ENCODE data around the gene CMTR2.

CMTR2 gene

GRCh38 chr16:71258372-71258771, 30.8 kb downstream of the CMTR2 start:
- TF ChIP-seq, protein P1, sequence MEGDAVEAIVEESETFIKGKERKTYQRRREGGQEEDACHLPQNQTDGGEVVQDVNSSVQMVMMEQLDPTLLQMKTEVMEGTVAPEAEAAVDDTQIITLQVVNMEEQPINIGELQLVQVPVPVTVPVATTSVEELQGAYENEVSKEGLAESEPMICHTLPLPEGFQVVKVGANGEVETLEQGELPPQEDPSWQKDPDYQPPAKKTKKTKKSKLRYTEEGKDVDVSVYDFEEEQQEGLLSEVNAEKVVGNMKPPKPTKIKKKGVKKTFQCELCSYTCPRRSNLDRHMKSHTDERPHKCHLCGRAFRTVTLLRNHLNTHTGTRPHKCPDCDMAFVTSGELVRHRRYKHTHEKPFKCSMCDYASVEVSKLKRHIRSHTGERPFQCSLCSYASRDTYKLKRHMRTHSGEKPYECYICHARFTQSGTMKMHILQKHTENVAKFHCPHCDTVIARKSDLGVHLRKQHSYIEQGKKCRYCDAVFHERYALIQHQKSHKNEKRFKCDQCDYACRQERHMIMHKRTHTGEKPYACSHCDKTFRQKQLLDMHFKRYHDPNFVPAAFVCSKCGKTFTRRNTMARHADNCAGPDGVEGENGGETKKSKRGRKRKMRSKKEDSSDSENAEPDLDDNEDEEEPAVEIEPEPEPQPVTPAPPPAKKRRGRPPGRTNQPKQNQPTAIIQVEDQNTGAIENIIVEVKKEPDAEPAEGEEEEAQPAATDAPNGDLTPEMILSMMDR (IDR thresholded peaks at IDR 0.05; ENCODE audit: insufficient read depth, missing control alignments) = no peak
- no peak for FAIRE-seq
- no peak for DNase-seq (ENCODE audit: insufficient read length, low spot score)

DNA sequence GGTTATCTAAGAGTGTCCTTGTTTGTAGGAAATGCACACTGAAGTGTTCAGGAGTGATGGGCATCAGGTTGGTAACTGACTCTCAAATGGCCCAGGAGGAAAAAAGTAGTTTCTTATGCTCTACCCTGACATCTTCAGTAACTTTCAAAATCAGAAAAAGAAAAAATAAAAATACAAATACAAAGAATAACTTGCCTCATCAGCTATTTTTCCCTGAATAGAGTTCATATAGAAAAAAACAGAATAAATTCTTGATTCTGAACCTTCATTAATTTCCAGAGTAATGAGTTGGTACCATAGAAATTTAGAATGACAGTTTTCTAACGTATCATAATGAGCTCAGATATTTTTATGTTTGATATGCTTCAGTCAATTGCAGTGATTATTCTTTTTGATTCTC, 31.4 kb downstream of the CMTR2 start:
- TF ChIP-seq, protein P1 (IDR thresholded peaks at IDR 0.05; ENCODE audit: insufficient read depth, missing control alignments) = no peak
- DNase-seq (ENCODE audit: insufficient read length, low spot score) (no peak), FAIRE-seq (no peak)

- no peak for DNase-seq (ENCODE audit: insufficient read length, low spot score)
- FAIRE-seq = no peak
- TF ChIP-seq, protein P1 (IDR thresholded peaks at IDR 0.05; ENCODE audit: insufficient read depth, missing control alignments) = no peak
These were observed 33.5 kb downstream of the CMTR2 start for GRCh38 chr16:71255721-71256120.

DNA sequence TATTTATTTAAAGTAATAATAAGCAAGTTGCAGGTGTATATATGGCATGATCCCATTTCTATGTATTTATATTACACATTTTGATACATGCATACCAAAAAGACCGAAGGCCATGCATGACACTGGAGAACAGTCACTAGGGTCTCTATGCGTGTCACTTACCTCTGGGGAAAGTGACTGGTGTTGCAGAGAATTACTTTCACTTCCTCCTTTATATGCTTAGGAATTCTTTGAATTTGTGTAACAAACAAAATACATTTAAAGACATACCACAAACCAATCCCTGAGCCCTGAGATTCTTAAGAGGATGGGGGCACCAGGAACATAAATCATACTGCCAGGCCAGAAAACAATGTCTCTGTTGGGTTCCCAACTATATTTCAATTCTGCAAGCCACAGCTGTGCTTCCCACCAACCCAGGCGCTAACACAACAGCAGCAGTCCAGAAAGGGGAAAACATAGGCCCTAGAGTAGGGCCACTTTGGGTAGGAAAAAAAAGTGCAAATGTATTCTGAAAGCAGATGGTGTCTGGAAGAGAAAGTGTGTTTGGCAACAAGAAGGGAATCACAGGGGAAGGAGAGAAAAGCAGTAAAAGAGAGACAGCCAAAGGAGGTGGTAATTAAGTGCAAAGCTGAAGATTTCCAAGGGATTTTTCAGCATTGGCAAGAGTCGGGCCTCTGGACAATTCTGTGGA, 34.2 kb downstream of the CMTR2 start:
- TF ChIP-seq, protein P1 (IDR thresholded peaks at IDR 0.05; ENCODE audit: insufficient read depth, missing control alignments) = no peak
- DNase-seq (ENCODE audit: insufficient read length, low spot score) (no peak), FAIRE-seq (no peak)

GRCh38 chr16:71250461-71251235, 38.6 kb downstream of the CMTR2 start:
- FAIRE-seq = no peak
- no peak for DNase-seq (ENCODE audit: insufficient read length, low spot score)
- TF ChIP-seq, protein P1 (IDR thresholded peaks at IDR 0.05; ENCODE audit: insufficient read depth, missing control alignments) = no peak

GRCh38 chr16:71249399-71249798, 39.8 kb downstream of the CMTR2 start:
- TF ChIP-seq, protein P1 (IDR thresholded peaks at IDR 0.05; ENCODE audit: insufficient read depth, missing control alignments) = no peak
- no peak for FAIRE-seq

GRCh38 chr16:71247478-71247877, 41.7 kb downstream of the CMTR2 start:
- no peak for DNase-seq (ENCODE audit: insufficient read length, low spot score)
- FAIRE-seq = no peak
- TF ChIP-seq, protein P1 (IDR thresholded peaks at IDR 0.05; ENCODE audit: insufficient read depth, missing control alignments) = no peak

More at GRCh38 chr16:71249399-71249798, 39.8 kb downstream of the CMTR2 start:
- DNase-seq (ENCODE audit: insufficient read length, low spot score) = no peak
